Smooth muscle cell (in vitro differentiated cells): Measurements from ENCODE around the gene TMEM9. TPM values are rescaled to one million over a fixed set of nuclear protein-coding genes. Genes with fewer than 3 reads are reported as not detected.

Experiments
- DNase-seq: peaks from one replicate; lab custom pipeline; 2025; ENCODE audit not compliant: unreplicated experiment; lab: John Stamatoyannopoulos, UW
- H2AFZ ChIP-seq: fragments of 200-600 bp; sonication (generic); 2 replicates; pipeline ENCODE4 v1.6.0; 2016; ENCODE audit warnings: antibody characterized with exemption, low read depth, mild to moderate bottlenecking
- H3F3A ChIP-seq: fragments of 200-600 bp; sonication (generic); 2 replicates; pipeline ENCODE4 v1.6.0; 2017; ENCODE audit warnings: antibody characterized with exemption, low read depth
- H3K27ac ChIP-seq: fragments of 200-600 bp; sonication (generic); 2 replicates; pipeline ENCODE4 v1.5.1; 2016; ENCODE audit warnings: low read depth, mild to moderate bottlenecking
- H3K27me3 ChIP-seq: fragments of 200-600 bp; sonication (generic); 2 replicates; pipeline ENCODE4 v1.6.1; 2016; ENCODE audit warnings: low read depth, mild to moderate bottlenecking
- H3K36me3 ChIP-seq: fragments of 200-600 bp; sonication (generic); 2 replicates; pipeline ENCODE4 v1.5.1; 2016; ENCODE audit warnings: low read depth
- H3K4me1 ChIP-seq: fragments of 200-600 bp; sonication (generic); 2 replicates; pipeline ENCODE4 v1.5.1; 2016; ENCODE audit warnings: low read depth
- H3K4me2 ChIP-seq: fragments of 200-600 bp; sonication (generic); 2 replicates; pipeline ENCODE4 v1.6.0; 2016; ENCODE audit warnings: mild to moderate bottlenecking
- H3K4me3 ChIP-seq: fragments of 200-600 bp; sonication (generic); 2 replicates; pipeline ENCODE4 v1.5.1; 2016; ENCODE audit warnings: mild to moderate bottlenecking
- H3K79me2 ChIP-seq: fragments of 200-600 bp; sonication (generic); 2 replicates; pipeline ENCODE4 v1.6.0; 2016; ENCODE audit warnings: low read depth, mild to moderate bottlenecking
- H3K9ac ChIP-seq: fragments of 200-600 bp; sonication (generic); 2 replicates; pipeline ENCODE4 v1.6.0; 2016; ENCODE audit warnings: low read depth
- H3K9me3 ChIP-seq: fragments of 200-600 bp; sonication (generic); replicated peaks from 2 replicates; pipeline ENCODE4 v1.5.1; 2016; ENCODE audit warnings: low read depth
- H4K20me1 ChIP-seq: fragments of 200-600 bp; sonication (generic); 2 replicates; pipeline ENCODE4 v1.6.0; 2016; ENCODE audit warnings: low read depth
- WGBS: methylation state at CpG from one replicate; pipeline ENCODE4 v1.1.7; 2016; ENCODE audit warnings: low lambda C conversion rate; 5-methylcytosine and 5-hydroxymethylcytosine counted together
- polyA plus RNA-seq: library from polyadenylated mRNA; unstranded; fragments of >200 nt; fragmentation: Nextera tagmentation; extraction: Ambion mirVana; gene quantifications from 2 replicates; pipeline ENCODE4 v1.2.1, GENCODE V29; 2016
- total RNA-seq: library from RNA; depleted of rRNA; stranded (reverse); fragments of >200 nt; gene quantifications from 2 replicates; pipeline ENCODE4 v1.2.3, GENCODE V29; 2014
- TF ChIP-seq, protein P1 (sequence below): fragments of 200-600 bp; sonication (generic); IDR thresholded peaks from 2 replicates; pipeline ENCODE4 v1.5.1; 2017; ENCODE audit warnings: borderline replicate concordance, mild to moderate bottlenecking, antibody characterized with exemption; ENCODE audit not compliant: insufficient read depth, poor library complexity, severe bottlenecking

Gene TMEM9
- total and polyA plus RNA-seq, 2 experiments from 2014 or later = 153 to 211 TPM

DNA sequence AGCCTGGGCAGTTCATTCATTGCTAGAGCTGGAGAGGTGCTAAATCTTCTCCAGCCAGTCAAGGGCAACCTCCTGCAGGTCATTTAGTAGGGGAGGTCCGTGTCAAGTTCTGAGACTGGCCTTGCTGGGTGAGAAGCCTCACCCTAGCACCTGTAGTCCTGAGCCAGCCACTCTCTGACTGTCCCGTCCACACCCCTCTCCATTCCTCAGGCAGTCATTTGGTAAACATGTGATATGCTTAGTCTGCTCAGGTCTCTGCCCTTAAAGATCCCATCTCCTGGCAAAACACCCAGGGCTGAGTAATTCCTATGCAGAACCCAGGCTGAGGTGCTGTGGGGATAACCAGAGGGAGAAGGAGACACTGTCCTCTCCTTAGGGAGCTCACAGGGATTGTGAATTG is 22.7 kb upstream of the TMEM9 start:
- Histone ChIP-seq H3F3A (peaks cover 6% of the 10 kb centered on the region), H3K4me1 (no peaks in the 10 kb centered on the region), H3K9ac (no peak overlapping the region), H3K36me3 (no peaks in the 10 kb centered on the region), H3K27me3 (peaks cover 10% of the 10 kb centered on the region), H4K20me1 (no peaks in the 10 kb centered on the region), H2AFZ (no peak overlapping the region), H3K27ac (no peak overlapping the region), H3K79me2 (no peaks in the 10 kb centered on the region), H3K9me3 (no peaks in the 10 kb centered on the region), H3K4me2 (no peak overlapping the region), H3K4me3 (no peak overlapping the region)
- 62% methylated on average over 2 of the region's 2 CpGs for WGBS
- TF ChIP-seq, protein P1, sequence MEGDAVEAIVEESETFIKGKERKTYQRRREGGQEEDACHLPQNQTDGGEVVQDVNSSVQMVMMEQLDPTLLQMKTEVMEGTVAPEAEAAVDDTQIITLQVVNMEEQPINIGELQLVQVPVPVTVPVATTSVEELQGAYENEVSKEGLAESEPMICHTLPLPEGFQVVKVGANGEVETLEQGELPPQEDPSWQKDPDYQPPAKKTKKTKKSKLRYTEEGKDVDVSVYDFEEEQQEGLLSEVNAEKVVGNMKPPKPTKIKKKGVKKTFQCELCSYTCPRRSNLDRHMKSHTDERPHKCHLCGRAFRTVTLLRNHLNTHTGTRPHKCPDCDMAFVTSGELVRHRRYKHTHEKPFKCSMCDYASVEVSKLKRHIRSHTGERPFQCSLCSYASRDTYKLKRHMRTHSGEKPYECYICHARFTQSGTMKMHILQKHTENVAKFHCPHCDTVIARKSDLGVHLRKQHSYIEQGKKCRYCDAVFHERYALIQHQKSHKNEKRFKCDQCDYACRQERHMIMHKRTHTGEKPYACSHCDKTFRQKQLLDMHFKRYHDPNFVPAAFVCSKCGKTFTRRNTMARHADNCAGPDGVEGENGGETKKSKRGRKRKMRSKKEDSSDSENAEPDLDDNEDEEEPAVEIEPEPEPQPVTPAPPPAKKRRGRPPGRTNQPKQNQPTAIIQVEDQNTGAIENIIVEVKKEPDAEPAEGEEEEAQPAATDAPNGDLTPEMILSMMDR = no peak
- DNase-seq = no peak

DNA sequence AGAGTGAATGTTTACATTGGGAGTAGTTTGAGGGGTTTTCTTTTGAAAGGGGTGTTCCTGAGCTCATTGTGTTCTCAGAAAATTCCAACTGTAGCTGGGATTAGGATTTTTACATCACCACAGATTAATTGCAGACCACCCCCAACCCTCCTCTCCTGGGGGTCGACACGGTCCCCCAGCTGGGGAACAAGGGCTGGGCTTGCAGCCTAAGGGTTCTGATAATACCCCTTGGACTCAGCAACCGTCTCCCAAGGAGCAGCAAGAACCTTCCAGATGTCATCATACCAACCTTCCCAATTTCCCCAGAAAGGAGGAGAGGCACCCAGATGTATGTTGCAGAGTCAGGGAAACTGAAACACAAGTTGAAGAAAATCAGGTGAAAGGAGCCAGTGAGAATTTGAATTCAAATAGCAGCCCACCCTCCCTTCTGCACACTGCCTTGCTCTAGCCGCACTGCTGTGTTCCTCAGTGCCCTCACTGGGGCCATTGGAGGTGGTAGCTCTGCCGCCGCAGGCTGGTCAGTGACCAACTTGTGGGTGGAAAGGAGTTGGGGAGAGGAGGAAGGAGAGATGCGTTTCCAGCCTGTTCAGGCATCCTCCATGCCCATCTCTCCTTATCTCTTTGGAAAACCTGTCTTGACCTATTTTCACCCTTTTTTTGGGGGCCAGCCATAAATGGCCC is 21.7 kb upstream of the TMEM9 start:
- Histone ChIP-seq H4K20me1 (no peaks in the 10 kb centered on the region), H3F3A (peaks cover 6% of the 10 kb centered on the region), H3K4me3 (no peak overlapping the region), H3K4me1 (no peaks in the 10 kb centered on the region), H3K27ac (no peak overlapping the region), H3K9me3 (no peaks in the 10 kb centered on the region), H3K9ac (no peak overlapping the region), H3K79me2 (no peaks in the 10 kb centered on the region), H2AFZ (no peak overlapping the region), H3K36me3 (no peaks in the 10 kb centered on the region), H3K4me2 (no peak overlapping the region), H3K27me3 (peaks cover under 1% of the 10 kb centered on the region)
- DNase-seq = no peak
- TF ChIP-seq, protein P1 = no peak
- WGBS = 96% methylated on average over 7 of the region's 7 CpGs

DNA sequence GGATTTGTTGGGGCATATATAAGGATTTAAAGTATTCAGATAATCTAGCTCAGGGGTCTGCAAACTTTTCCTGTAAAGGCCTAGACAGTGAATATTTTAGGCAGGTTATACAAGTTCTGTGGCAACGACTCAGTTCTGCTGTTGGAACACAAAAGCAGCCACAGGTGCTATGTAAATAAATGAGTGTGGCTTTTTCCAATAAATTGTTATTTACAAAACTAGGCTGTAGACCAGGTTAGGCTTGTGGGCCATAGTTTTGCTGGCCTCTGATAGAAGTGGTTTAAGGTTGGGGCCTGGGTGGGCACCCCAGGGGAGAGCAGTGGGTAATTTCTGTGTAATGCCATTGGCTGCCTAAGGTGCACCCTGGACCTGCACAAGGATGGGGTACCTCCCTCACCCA is 19.5 kb upstream of the TMEM9 start:
- no peak for DNase-seq
- Histone ChIP-seq H3K9ac (no peak overlapping the region), H3K27ac (no peak overlapping the region), H3K36me3 (no peaks in the 10 kb centered on the region), H3K27me3 (no peaks in the 10 kb centered on the region), H3F3A (peaks cover 18% of the 10 kb centered on the region), H3K4me3 (no peak overlapping the region), H2AFZ (no peak overlapping the region), H3K79me2 (no peaks in the 10 kb centered on the region), H4K20me1 (no peaks in the 10 kb centered on the region), H3K9me3 (no peaks in the 10 kb centered on the region), H3K4me2 (no peak overlapping the region), H3K4me1 (no peaks in the 10 kb centered on the region)
- WGBS = 59% methylated on average over 1 of the region's 1 CpG
- TF ChIP-seq, protein P1 = no peak

DNA sequence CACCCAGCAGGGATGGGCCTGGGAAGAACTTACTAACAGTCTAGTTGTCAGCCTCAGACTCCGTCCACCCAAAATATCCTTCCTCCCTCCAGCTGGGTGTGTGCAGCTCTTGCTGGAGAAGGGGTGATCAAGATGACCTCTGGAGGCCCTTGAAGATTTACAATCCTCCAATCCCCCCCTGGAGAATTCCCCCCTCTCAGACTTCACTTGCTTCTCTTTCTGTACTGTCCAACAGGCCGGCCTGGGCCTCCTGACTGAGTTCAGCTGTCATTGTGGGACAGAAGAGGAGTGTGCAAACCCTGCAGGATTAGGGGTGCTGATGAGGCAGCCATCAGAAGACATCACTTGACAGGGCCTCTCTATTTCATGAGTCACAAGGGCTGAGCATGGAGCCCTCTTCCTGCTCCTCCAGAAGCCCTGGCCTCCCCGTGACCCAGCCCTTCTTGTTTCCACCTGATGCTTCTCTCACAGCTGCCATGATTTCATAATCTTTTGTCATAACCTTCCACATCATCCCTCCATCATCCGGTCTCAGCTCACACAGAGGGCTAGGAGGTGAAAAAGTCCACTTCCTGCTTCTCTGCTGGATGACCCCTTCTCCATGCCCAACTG is 18.8 kb upstream of the TMEM9 start:
- no peaks in the 10 kb centered on the region for H4K20me1 ChIP-seq
- DNase-seq = no peak
- 92% methylated on average over 4 of the region's 4 CpGs for WGBS
- no peaks in the 10 kb centered on the region for H3K27me3 ChIP-seq
- H3K9ac ChIP-seq = no peak overlapping the region
- TF ChIP-seq, protein P1 = no peak
- H3K4me1 ChIP-seq = no peaks in the 10 kb centered on the region
- H3K36me3 ChIP-seq = no peaks in the 10 kb centered on the region
- no peaks in the 10 kb centered on the region for H3K9me3 ChIP-seq
- H2AFZ ChIP-seq = no peak overlapping the region
- H3K4me3 ChIP-seq = no peak overlapping the region
- H3K79me2 ChIP-seq = no peaks in the 10 kb centered on the region
- no peak overlapping the region for H3K4me2 ChIP-seq
- H3K27ac ChIP-seq = no peak overlapping the region
- peaks cover 18% of the 10 kb centered on the region for H3F3A ChIP-seq
